Neural progenitor cell (in vitro differentiated cells): ENCODE results near the gene CWF19L1. TPM values are rescaled to one million over a fixed set of nuclear protein-coding genes. Genes with fewer than 3 reads are reported as not detected.

Source experiments
- DNase-seq: peaks from one replicate; pipeline ENCODE4 v3.0.0-alpha.2; 2016; ENCODE audit warnings: low spot score
- H2AFZ ChIP-seq: fragments of 200-600 bp; sonication (generic); replicated peaks from 2 replicates; pipeline ENCODE4 v1.6.1; 2016; ENCODE audit warnings: antibody characterized with exemption
- H3F3A ChIP-seq: fragments of 200-600 bp; sonication (generic); 2 replicates; pipeline ENCODE4 v1.6.1; 2016; ENCODE audit warnings: antibody characterized with exemption, low read depth
- H3K27ac ChIP-seq: fragments of 200-600 bp; sonication (generic); 2 replicates; pipeline ENCODE4 v1.5.1; 2016; ENCODE audit warnings: mild to moderate bottlenecking
- H3K27me3 ChIP-seq: fragments of 200-600 bp; sonication (generic); 2 replicates; pipeline ENCODE4 v1.6.1; 2016; ENCODE audit warnings: mild to moderate bottlenecking, moderate library complexity
- H3K36me3 ChIP-seq: fragments of 200-600 bp; sonication (generic); 2 replicates; pipeline ENCODE4 v1.5.1; 2016
- H3K4me1 ChIP-seq: fragments of 200-600 bp; sonication (generic); 2 replicates; pipeline ENCODE4 v1.6.1; 2016; ENCODE audit warnings: mixed run types
- H3K4me2 ChIP-seq: fragments of 200-600 bp; sonication (generic); 2 replicates; pipeline ENCODE4 v1.6.1; 2016
- H3K4me3 ChIP-seq: fragments of 200-600 bp; sonication (generic); 2 replicates; pipeline ENCODE4 v1.5.1; 2016
- H3K79me2 ChIP-seq: fragments of 200-600 bp; sonication (generic); 2 replicates; pipeline ENCODE4 v1.6.1; 2016; ENCODE audit warnings: low read depth
- H3K9ac ChIP-seq: fragments of 200-600 bp; sonication (generic); 2 replicates; pipeline ENCODE4 v1.6.1; 2016
- H3K9me3 ChIP-seq: fragments of 200-600 bp; sonication (generic); 2 replicates; pipeline ENCODE4 v1.5.1; 2016; ENCODE audit warnings: low read depth
- H4K20me1 ChIP-seq: fragments of 200-600 bp; sonication (generic); 2 replicates; pipeline ENCODE4 v1.6.1; 2016; ENCODE audit warnings: low read depth
- H3K27ac Mint-ChIP-seq: 3 replicates; pipeline ENCODE4 v1.8.0; 2021; ENCODE audit warnings: mixed read lengths
- H3K27me3 Mint-ChIP-seq: 2 replicates; pipeline ENCODE4 v1.8.0; 2022; ENCODE audit warnings: low read depth, mild to moderate bottlenecking, inconsistent platforms, moderate library complexity, mixed read lengths; ENCODE audit not compliant: insufficient read depth
- H3K36me3 Mint-ChIP-seq: 3 replicates; pipeline ENCODE4 v1.8.0; 2021; ENCODE audit warnings: mixed read lengths
- H3K4me1 Mint-ChIP-seq: 3 replicates; pipeline ENCODE4 v1.8.0; 2021; ENCODE audit warnings: mixed read lengths
- H3K4me3 Mint-ChIP-seq: 3 replicates; pipeline ENCODE4 v1.8.0; 2021; ENCODE audit warnings: mild to moderate bottlenecking, moderate library complexity, mixed read lengths
- H3K9me3 Mint-ChIP-seq: 3 replicates; pipeline ENCODE4 v1.8.0; 2020; ENCODE audit warnings: mixed read lengths
- CTCF ChIP-seq: fragments of 200-600 bp; sonication (generic); IDR thresholded peaks from 2 replicates; pipeline ENCODE4 v1.5.1; 2017; ENCODE audit warnings: antibody characterized with exemption, mild to moderate bottlenecking
- EZH2 ChIP-seq: fragments of 200-600 bp; sonication (generic); IDR thresholded peaks from 2 replicates; pipeline ENCODE4 v1.6.1; 2017; ENCODE audit warnings: antibody characterized with exemption, mild to moderate bottlenecking, moderate library complexity
- EZH2phosphoT487 ChIP-seq: fragments of 200-600 bp; sonication (generic); IDR thresholded peaks from 2 replicates; pipeline ENCODE4 v1.6.1; 2017; ENCODE audit warnings: antibody characterized with exemption
- total RNA-seq: library from RNA; depleted of rRNA; stranded (reverse); fragments of >200 nt; gene quantifications from 2 replicates; pipeline ENCODE4 v1.2.3, GENCODE V29; 2015; ENCODE audit warnings: low replicate concordance

Gene CWF19L1
- total RNA-seq, 1 donor from 2014 or later, result 35.5 TPM

DNA sequence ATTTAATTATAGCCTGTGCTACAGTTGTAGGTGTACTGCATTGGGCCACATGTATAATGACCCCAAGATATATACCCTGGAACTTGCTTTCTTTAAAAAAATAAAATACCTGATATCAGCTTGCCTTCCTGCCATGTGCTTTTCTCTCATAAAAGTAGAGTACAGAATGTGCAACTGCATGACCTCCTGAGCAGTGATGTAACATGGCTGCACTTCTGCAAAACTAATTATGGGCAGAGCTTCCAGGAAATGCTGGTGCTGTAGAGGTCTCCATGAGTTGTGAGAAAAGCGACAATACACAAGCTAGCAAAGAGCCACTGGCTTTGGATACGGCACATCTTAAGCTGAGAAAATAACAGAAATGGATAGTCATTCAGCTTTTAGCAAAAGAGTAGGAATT is 75.1 kb downstream of the CWF19L1 start:
- H3K9me3 ChIP-seq, result no peaks in the 10 kb centered on the region
- H3K4me1 ChIP-seq, result no peaks in the 10 kb centered on the region
- Mint-ChIP-seq H3K9me3 (no peaks in the 10 kb centered on the region), H3K36me3 (peaks cover 19% of the 10 kb centered on the region), H3K27ac (no peak overlapping the region), H3K27me3 (no peaks in the 10 kb centered on the region), H3K4me3 (no peak overlapping the region), H3K4me1 (no peaks in the 10 kb centered on the region)
- no peak overlapping the region for H2AFZ ChIP-seq
- H3K27me3 ChIP-seq, result no peaks in the 10 kb centered on the region
- no peak for TF ChIP-seq CTCF
- no peak for TF ChIP-seq EZH2phosphoT487
- TF ChIP-seq EZH2, result no peak
- peaks cover 8% of the 10 kb centered on the region for H3K79me2 ChIP-seq
- H3K9ac ChIP-seq, result no peak overlapping the region
- peaks cover 11% of the 10 kb centered on the region for H3K36me3 ChIP-seq
- H3K27ac ChIP-seq, result no peak overlapping the region
- H3K4me2 ChIP-seq, result no peak overlapping the region
- H3F3A ChIP-seq, result peaks cover 18% of the 10 kb centered on the region
- no peak overlapping the region for H3K4me3 ChIP-seq
- no peak for DNase-seq
- no peaks in the 10 kb centered on the region for H4K20me1 ChIP-seq

DNA sequence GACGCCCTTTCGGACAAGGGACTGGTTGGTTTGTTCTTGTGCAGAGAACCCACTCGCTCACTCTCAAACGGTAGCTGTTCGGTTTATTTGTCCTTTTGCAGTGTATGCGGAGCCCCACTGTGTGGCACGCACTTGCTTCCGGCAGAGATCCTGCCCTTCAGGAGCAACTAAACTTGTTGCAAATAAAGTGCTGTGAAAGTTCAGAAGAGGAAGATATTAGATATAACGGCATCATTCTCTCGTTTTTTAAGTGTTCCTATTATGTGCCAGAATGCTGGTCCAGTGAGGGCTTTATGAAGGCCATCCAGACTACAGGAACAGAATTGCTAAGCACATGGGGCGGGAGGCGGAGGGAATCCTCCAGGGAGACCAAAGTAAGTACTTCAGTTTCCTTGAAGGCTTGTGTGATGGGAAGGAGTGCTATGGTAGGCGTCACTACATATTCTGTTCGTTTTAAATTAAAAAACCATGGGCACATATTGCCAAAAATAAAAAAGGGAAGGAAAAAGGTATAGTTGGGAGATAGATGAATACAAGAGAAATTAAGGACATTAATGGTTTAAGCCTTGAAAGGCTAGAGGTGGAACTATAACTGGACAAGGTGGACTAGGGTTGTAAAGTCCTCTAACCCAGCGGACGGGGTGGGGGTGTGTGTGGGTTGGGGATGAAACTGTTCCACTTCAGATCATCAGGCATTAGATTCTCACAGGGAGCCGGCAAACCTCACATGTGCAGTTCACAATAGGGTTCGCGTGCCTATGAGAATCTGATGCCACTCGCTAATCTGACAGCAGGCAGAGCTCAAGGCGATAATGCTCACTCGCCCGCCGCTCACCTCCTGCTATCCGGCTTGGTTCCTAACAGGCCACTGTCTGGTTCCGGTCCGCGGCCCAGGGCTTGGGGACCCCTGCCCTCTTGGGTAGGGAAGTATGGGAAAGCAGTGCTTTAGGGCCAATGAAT is 80.9 kb downstream of the CWF19L1 start:
- H3K27ac ChIP-seq, result no peak overlapping the region
- peaks cover 27% of the 10 kb centered on the region for H3K4me1 Mint-ChIP-seq
- H3K36me3 ChIP-seq, result peaks cover 13% of the 10 kb centered on the region

More for the DNA sequence above, 80.9 kb downstream of the CWF19L1 start:
- TF ChIP-seq CTCF, result no peak
- TF ChIP-seq EZH2, result no peak
- no peak for TF ChIP-seq EZH2phosphoT487
- H3K9me3 Mint-ChIP-seq, result no peaks in the 10 kb centered on the region
- H3F3A ChIP-seq, result peaks cover 22% of the 10 kb centered on the region
- H3K4me3 ChIP-seq, result peak overlapping the region; percentile 55
- peak overlapping the region; percentile 98 for H3K27ac Mint-ChIP-seq
- H3K4me1 ChIP-seq, result peaks cover 17% of the 10 kb centered on the region
- H3K27me3 ChIP-seq, result no peaks in the 10 kb centered on the region
- H4K20me1 ChIP-seq, result no peaks in the 10 kb centered on the region
- H3K9me3 ChIP-seq, result no peaks in the 10 kb centered on the region
- H3K36me3 Mint-ChIP-seq, result peaks cover 20% of the 10 kb centered on the region
- H3K27me3 Mint-ChIP-seq, result peaks cover 4% of the 10 kb centered on the region
- H3K79me2 ChIP-seq, result peaks cover 42% of the 10 kb centered on the region
- H3K4me3 Mint-ChIP-seq, result peak overlapping the region; percentile 99
- H3K4me2 ChIP-seq, result peak overlapping the region; percentile 84
- H2AFZ ChIP-seq, result peak overlapping the region; percentile 78
- H3K9ac ChIP-seq, result peak overlapping the region; percentile 0
- peak; percentile 20 for DNase-seq
